NCI-H774 (cell line): Measurements from ENCODE around the gene DDAH2.

Source experiments
- DNase-seq: peaks from one replicate; lab custom pipeline; 2025; lab: John Stamatoyannopoulos, UW

The DDAH2 gene

DNA sequence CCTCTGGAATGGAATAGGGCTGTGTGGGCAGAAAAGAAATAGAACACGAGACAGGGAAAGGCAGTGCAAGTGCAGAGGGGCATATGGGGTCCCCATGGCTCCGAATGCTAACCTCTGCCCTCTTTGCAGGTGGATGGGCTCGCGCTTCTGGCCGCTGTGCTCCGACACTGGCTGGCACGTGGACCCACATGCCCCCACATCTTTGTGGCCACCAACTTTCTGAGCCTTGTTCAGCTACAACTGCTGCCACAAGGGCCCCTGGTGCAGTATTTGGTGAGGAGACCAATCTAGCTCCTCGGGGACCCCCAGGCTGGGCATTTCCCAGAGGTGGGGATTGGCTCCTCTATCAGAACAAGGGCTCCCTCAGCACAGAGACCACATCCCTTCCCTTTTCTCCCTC is 32.2 kb upstream of the DDAH2 start:
- no peak for DNase-seq

DNA sequence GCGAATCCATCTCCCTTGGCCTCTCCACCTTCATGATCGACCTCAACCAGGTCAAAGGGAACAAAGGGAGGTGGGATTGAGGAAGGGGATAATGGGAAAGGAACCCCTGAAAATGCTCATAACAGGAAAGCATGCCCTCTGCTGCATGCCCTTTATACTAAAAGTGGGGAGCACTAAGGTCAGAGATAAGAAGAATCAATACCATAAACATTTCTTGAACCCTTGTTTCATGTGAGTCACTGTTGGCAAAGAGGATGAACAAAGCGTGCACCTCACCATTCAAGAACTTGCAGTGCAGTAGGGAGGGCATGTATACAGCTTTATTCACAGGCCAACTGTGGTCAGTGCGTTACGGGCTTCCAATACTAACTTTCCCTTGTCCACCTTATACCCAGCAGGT is 31.7 kb upstream of the DDAH2 start:
- no peak for DNase-seq

DNA sequence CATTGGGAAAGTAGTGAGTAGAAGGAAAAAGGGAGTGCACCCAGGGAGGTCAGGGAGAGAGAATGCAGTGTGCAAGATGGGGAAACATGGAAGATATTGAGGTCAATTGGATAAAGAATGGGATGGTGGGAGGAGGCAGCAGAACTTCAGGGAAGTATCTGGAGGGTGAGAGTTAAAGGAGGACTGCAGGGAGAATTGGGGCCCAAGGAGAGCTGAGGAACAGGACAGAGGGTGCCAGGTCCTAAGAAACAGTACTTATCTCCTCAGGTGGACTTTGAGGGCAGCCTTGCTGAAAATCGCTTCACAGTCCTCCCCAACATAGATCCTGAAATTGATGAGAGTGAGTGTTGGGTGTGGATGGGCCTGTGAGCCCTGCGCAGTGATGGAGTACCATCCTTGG is 29.2 kb upstream of the DDAH2 start:
- no peak for DNase-seq

DNA sequence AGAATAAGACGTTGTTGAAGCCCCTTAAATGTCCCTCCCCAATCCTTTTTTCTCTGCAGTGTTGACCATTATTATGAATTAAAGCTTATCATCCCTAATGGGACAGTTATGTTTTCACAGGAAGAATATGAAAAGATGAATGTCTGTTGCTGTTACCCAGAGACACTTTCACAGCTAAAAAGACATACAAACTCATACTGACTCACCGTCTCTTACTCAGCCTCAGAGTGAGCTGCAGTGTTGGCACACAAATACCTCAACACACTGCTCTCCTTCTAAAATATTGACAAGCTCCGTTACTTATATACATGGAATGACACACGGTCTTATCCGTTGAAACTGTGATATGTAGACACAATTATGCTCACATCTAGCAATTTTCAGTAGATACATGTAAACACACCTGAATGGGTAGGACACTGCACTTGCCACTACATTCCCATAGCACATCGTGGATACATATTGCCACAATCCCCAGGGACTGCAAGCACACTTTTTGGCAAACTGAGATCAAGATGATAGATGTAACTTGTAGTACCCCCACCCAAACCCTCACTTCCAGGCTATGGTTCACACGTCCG is 23.7 kb upstream of the DDAH2 start:
- DNase-seq = no peak

DNA sequence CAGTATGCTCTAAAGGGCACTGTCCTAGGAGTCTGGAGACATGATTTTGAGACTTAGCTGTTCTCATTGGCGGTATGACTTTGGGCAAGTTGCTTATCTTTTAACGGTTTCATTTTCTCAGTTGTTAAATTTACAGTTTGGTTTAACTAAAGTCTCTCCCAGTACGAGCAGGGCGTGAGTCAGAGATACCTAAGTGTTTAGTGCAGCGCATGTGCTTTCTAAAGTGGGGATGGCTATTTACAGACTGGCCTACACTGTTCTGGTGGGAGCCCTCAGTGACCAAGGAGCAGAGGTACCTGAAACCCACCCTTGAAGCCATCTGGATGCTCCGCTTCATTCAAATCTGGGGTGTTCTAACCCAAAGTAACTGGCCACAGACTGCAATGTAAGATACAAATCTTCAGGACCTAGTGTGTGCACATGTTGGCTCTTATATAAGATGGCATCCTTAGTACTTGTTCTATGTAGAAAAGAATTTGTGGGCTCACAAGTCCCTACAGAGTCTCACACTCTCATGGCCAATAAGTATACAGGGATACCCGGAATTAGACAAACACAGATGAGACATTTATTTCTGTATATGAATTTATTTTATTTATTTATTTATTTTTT is 21.4 kb upstream of the DDAH2 start:
- no peak for DNase-seq

DNA sequence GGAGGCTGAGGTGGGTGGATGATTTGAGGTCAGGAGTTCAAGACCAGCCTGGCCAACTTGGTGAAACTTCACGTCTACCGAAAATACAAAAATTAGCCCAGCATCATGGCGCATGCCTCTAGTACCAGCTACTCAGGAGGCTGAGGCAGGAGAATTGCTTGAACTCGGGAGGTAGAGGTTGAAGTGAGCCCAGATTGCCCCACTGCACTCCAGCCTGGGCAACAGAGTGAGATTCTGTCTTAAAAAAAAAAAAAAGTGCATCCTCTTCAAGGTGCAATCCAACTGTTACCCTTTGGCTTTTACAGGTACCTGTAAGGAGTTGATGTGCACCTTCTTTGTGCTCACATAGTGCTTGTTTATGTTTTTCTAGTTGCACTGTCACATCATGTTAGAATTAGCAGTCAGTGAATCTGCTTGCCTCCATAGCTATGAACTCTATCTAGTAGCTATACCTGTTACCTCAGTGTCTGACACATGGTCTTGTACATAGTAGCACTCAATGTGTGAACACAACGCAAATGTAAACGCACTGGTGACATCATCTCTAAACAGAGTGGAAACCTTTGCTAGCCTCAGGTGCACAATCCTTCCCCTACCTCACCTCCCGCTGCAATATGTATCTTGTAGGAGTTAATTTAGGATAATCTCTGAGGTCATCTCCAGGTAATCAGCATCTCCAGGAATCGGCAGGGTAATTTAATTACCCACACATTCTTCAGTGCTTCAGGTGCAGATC is 20.4 kb upstream of the DDAH2 start:
- peak; percentile 21 for DNase-seq

DNA sequence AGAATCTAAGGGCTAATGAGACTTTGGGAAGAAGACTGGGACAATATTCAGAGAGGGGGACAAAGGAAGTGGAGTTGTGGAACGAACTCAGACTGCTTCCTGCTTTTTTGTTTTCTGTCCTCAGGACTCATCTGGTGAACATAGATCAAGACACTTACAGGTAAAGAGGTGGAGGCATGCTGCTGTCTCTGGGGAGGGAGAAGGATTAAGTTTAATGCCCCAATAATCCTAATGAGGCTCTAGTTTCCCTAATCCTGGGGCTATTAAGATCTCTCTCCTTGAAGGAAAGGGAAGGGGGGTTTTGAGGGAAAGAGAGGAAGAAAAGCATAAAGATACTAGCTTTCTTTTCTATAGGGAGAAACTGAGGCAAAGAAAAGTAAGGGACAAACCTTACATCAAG is 15.3 kb upstream of the DDAH2 start:
- no peak for DNase-seq

DNA sequence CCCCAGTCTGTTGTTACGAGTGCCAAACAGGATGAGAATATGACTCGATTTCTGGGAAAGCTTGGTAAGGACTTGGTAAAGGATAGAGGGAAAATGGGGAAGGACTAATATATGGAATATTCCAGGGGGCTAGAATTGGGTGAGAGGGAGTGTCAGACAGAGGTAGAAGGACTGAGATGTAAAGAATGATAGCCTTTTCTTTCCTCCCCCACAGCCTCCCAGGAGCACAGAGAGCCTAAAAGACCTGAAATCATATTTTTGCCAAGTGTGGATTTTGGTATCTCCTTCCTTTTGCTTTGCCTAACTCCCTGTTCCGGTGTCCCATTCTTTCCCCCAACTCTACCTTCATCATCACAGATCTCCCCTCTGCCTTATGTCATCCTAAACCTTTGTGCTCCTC is 13.8 kb upstream of the DDAH2 start:
- no peak for DNase-seq

DNA sequence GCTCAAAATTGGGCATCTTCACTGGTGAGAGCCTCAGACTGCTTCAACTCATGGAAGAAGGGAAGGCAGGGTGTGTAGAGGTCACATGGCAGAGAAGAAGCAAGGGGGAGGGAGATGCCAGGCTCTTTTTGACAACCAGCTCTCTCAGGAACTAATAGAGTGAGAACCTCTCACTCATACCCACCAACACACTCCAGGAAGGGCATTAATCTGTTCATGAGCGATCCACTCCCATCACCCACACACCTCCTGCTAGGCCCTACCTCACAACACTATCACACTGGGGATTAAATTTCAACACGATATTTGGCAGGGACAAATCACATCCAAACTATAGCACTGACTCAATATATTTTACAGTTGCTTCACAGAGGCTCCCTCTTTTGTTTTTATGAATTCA is 12.7 kb upstream of the DDAH2 start:
- DNase-seq = no peak

DNA sequence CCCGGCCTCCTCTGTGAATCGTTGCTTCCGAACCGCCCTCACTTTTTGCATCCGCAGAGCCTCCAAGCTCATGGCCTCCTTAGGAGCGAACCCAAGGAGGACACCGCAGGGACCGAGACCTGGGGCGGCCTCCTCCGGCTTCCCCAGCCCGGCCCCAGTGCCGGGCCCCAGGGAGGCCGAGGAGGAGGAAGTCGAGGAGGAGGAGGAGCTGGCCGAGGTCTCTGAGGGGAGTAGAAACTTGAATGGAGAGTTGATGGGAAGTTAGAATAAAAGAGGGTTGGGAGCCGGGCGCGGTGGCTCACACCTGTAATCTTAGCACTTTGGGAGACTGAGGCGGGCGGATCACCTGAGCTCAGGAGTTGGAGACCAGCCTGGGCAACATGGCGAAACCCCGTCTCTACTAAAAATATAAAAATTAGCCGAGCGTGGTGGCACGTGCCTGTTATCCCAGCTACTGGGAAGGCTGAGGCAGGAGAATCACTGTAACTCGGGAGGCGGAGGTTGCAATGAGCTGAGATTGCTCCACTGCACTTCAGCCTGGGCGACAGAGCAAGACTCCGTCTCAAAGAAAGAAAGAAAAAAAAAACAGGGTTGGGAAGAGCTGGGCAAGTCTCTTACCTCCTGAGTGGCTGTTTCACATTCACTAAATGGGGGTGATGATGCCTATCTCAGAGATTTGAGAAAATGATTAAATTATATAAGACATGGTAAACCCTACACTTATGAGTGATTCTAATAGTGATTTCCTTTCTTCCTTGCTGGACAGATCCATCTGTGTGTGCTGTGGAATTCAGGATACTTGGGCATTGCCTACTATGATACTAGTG is 11.5 kb upstream of the DDAH2 start:
- DNase-seq = no peak

DNA sequence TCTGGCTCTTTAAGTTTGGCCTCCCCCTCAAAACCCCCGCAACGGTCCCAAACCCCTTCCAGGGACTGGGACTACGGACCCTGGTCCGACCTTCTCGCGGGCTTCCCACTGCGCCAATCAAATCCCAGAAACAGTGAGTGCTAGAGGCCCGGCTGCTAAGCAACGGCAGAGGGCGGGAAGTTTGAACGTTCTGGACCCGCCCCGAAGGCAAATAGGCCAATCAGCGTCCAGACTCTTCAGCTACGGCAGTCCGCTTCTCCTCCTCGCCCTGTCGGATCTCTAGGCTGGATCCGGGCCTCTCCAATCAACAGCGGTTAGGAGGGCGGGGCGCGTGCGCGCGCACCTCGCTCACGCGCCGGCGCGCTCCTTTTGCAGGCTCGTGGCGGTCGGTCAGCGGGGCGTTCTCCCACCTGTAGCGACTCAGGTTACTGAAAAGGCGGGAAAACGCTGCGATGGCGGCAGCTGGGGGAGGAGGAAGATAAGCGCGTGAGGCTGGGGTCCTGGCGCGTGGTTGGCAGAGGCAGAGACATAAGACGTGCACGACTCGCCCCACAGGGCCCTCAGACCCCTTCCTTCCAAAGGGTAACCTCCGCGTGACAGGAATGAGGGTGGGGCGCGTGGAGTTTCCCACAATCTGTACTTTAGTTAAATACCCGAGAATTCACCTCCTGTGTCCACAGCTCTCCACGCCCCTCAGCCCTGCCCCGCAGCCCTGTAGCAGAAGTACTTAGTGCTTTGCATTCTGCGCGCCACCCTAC is 10.7 kb upstream of the DDAH2 start, which contains the start of gene MSH5:
MSH5 (plus strand) TSS at position 367 of the 758 bp plus-strand sequence. CDS start 462 bp downstream, outside the sequence.
- peak; percentile 99 for DNase-seq

DNA sequence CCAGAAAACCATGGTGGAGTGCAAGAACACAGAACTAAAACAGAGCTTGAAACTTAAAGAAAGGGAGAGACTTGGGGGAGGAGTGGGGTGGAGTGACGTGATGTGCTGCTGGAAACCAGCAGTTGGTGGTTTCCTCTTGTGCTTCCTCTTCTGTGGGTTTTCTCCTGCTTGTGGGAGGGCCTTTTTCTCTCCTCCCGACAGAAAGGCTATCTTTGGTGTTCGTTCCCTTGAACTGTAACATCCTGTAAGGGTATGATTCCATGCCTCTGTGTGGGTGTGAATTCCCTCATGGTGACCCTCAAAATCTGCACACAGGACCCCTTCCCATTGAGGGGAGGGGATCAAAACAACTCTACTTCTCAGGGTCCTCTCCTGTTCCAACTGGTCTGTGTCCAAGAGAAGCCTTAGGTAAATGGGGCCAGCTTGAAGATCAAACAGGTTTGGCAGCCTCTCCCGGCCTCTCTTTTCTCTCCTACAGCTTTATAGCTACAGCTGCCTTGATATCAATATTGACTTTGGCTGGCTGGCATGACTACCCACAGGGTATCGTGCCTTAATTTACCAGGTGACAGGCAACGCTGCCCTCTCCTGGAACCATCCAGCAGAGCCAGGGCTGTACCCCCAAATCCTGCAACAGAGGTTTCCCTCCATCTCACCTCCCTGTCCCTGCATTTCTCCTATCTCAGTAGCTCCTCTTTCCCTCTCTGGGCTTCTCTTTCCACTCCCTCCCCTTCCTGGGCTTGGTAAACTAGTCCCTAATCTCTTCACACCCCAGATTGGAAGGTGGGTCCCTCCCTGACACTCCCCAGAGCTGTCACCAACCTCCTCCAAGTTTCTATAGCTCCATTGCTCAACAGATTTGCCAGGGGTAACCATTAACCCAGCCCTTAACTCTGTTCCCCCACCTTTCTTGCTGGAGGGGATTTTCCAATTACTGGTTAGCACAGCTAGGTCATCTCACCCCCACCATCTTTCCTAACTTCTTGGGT is 9.2 kb upstream of the DDAH2 start:
- DNase-seq = peak; percentile 85

DNA sequence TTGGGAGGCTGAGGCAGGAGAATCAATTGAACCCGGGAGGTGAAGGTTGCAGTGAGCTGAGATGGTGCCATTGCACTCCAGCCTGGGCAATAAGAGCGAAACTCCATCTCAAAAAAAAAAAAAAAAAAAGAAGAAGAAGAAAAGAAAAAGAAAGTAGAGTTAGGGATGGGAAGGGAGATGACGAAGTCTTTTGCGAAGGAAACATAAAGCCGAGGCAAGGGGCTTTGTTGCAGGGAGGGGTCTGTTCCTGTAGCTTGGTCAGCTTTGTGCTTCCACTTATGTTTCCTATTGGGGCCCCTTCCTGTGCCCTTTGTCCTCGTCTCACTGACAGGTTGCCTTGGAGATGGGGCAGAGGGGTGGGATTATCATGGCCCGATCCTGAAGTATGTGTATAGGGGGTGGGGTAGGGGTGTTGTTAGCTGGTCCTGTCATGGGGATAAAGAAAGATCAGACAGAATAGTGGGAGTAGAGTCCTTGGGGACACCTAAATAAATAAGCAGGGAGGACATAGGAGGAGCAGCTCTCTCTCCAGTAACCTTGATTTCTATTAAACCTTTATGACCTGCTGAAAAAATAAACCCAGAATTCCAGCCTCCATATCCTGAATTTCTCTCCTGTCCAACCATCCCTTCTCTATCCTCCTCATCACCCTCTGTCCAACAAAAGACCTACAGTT is 8.4 kb upstream of the DDAH2 start:
- peak; percentile 30 for DNase-seq

DNA sequence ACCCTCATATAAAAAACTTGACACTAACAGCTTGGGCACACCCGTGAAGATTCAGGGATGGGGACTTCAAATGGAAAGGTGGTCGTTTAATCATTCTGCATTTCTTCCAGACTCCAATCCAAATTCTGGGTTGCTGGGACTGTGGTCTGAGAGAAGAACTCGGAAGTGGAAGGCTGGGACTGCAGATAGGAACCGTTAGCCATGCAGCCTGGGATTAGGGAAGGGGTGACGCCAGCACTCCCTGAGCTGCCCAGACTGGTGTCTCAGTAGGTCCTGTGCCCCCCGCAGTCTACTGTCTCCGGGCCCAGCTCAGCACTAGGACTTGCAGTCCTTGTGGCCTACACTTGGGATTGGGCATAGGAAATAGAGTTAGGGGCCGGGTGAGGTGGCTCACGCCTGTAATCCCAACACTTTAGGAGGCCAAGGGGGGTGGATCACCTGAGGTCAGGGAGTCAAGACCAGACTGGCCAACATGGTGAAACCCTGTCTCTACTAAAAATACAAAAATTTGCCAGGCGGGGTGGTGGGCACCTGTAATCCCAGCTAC is 7.7 kb upstream of the DDAH2 start:
- DNase-seq = no peak

DNA sequence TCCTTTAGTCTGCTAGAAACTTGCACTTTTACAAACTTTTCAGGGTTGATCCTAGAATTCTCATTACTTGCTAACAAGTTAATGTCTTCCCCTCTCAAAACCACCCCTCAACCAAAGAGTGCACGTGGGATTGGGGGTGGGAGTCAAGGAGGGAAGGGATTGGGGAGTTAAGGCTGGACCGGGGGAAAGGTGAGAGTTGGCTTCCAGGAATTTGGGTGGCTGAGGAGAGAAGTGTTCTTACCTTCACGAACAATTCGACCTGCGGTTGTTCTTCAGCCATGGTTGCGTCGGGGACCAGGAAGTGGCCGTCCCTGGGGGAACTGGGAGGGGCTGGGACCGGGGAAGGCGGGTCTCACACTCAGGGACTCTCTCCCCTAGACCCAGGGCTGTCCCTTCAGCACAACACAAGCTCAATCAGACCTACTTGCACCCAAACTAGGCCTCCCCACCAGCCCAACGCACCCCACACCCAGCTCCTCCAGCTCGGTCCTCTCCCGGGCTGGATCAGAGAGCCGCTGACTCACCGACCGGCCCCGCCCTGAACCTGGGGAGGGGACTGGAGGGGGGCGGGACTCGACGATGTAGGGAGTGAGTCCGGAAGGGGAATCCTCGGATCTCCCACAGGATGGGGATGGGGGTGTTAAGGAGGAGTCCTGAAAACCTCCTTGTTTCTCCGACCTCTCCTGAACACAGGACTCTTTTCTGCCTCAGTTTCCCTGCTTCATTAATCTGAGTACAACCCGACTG is 7.1 kb upstream of the DDAH2 start, which contains the start of gene CLIC1:
CLIC1 (minus strand) TSS at position 510 of the 747 bp plus-strand sequence; CDS start at position 280, 230 bp downstream.
- peak; percentile 52 for DNase-seq

DNA sequence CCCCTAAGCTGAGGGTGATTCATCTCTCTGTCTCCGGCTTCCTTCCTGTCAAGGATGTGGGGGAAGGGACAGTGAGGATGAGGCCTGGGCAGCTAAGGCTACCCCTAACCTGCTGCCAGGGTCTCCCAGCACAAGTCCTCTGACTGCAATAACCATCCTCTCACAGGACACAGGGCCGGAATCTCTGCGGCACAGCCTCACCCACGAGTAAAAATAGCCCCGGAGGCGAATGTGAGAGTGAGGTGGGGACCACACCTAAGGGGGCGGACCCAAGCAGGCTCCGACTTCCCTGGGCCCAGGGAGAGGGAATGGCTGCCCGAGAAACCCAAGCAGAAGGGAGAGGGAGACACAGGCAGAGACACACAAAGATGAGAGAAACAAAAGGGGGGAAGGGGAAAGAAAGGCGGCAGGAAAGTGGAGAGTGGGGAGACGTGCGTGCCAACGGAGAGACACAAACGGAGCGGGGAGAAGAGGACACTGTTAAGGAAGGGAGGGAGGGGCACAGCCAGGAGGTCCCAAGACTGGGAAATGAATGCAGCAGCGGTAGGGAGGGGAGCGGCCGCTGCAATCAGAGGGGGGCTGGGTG is 5.8 kb upstream of the DDAH2 start:
- DNase-seq = no peak

DNA sequence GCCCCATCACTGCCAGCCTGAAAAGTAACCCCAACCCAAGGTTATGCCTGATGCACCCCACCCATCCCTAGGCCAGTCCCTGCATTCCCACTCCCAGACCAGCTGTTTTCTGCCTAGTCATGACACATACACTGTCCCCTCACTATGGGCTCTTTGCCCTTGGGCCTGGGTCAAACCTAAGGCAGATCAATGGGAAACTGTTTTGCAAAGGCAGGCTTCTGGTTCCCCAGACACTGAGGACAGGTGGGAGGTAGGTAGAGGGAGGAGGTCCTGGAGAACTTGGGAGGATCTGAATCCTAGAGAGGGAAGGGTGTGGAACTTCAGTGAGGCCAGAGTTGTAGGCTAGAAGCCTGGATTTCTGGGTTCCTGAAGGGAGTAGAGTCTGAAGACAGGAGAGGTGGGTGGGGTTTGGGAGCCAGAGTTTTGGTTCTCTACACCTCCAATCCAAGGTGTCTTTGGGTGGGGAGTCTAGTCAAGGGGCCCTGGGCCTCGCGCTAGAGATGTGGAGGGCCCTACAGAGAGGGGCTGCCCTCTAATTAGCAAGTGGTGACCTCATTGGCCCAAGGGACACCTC is 5.2 kb upstream of the DDAH2 start:
- DNase-seq = no peak

DNA sequence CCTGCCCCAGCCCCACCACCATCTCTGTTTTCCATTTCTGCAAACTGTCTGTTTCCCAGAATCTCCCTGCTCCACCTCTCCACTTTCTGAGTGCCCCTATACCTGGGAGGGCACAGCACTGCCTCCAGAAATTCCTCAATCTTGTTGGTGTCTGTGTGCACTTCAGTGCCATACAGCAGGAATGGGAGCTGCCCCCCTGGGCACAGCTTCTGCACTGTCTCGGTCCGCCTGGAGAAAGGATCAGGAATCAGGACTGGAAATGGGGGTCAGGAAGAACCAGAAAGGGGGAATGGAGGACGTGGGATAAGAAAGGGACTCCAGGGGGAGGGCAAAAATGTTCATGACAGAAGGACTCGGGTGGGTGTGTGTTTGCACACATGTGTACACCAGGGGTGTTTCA is 4.6 kb upstream of the DDAH2 start:
- no peak for DNase-seq
